Heart right ventricle (tissue), 16 donors: ENCODE data around the gene PTPRN2. TPM values are rescaled to one million over a fixed set of nuclear protein-coding genes. Genes with fewer than 3 reads are reported as not detected.

Experiments used
- ATAC-seq, 8 donors: fragments of 200-7000 bp; cut with Tn5 transposase; one replicate each; pipeline ENCODE4 v1.9.1; 2020; ENCODE audit warnings: mild to moderate bottlenecking in 8 of 8, moderate library complexity in 8 of 8, moderate number of reproducible peaks in 1 of 8
- DNase-seq, 2 donors: peaks; one replicate each; pipeline ENCODE4 v3.0.0-alpha.2; 2020
- H3K27ac ChIP-seq, 10 donors: fragments of 200-600 bp; sonication (generic) in 2 of 10; one replicate each; pipeline versions ENCODE4 v1.5.0 to v1.8.0; 2020 to 2022; ENCODE audit warnings: mild to moderate bottlenecking in 3 of 10
- H3K27me3 ChIP-seq, 7 donors: fragments of 200-600 bp; one replicate each; pipeline ENCODE4 v1.8.0; 2021 to 2022; ENCODE audit warnings: mild to moderate bottlenecking in 2 of 7
- H3K36me3 ChIP-seq, 9 donors: fragments of 200-600 bp; sonication (generic) in 1 of 9; one replicate each; pipeline versions ENCODE4 v1.5.0 to v1.8.0; 2020 to 2022; ENCODE audit warnings: mild to moderate bottlenecking in 2 of 9
- H3K4me1 ChIP-seq, 9 donors: fragments of 200-600 bp; sonication (generic) in 1 of 9; one replicate each; pipeline versions ENCODE4 v1.5.0 to v1.8.0; 2020 to 2022; ENCODE audit warnings: mild to moderate bottlenecking in 4 of 9
- H3K4me3 ChIP-seq, 10 donors: fragments of 200-600 bp; sonication (generic) in 2 of 10; one replicate each; pipeline versions ENCODE4 v1.5.0 to v1.8.0; 2020 to 2022; ENCODE audit warnings: mild to moderate bottlenecking in 7 of 10, moderate library complexity in 2 of 10
- H3K9me3 ChIP-seq, 11 donors: fragments of 200-600 bp in 10 of 11; sonication (generic) in 2 of 11; one replicate each; pipeline versions ENCODE4 v1.5.0 to v1.8.0; 2013 to 2022; ENCODE audit warnings: mild to moderate bottlenecking in 2 of 11, control low read depth in 1 of 11, moderate library complexity in 1 of 11
- CTCF ChIP-seq, 9 donors: fragments of 200-600 bp; sonication (generic) in 2 of 9; IDR thresholded peaks; one replicate each; pipeline versions ENCODE4 v1.5.0 to v1.8.0; 2021 to 2022; ENCODE audit warnings: antibody characterized with exemption in 9 of 9, mild to moderate bottlenecking in 5 of 9, moderate library complexity in 1 of 9
- WGBS, 2 donors: extraction: QIAGEN DNeasy Blood & Tissue Kit; methylation state at CpG; one replicate each; pipeline ENCODE4 v1.1.7; 2013; ENCODE audit warnings: inconsistent platforms in 1 of 2; 5-methylcytosine and 5-hydroxymethylcytosine counted together
- intact Hi-C, 10 donors: fragments of 100-400 bp; cut with DNase I; formaldehyde crosslinking; loops; one replicate each; pipeline versions ENCODE4 v1.11.1 to v1.14.2; 2022
- polyA plus RNA-seq, 2 donors: library from polyadenylated mRNA; stranded (reverse); fragments of 200-250 nt; gene quantifications; one replicate each; pipeline ENCODE4 v1.2.3, GENCODE V29; 2013
- total RNA-seq, 10 donors: library from RNA; stranded (reverse); fragmentation: NEBNext Ultra II Directional in 3 of 10; extraction: Animal tissue kit (Norgen Biotek cat#: 25700) in 3 of 10; gene quantifications; one replicate each; pipeline versions ENCODE4 v1.2.1 to v1.2.4, GENCODE V29; 2021 to 2023
- donor health status: Arrhythmogenic right ventricular cardiomyopathy.
- donor health status: ischemic (EF 13 %, LVEDD 7.1; RV severe dilation, severe dysfunction).
- donor health status: healthy with polysubstance abuse.
- donor health status: DM: no; HTN: yes; CAD: no.
- donor health status: DM: no; HTN: no; CAD: no.
- donor health status: ischemic (EF 25% LVEDD 6.9; RV normal size, moderate dysfunction).
- donor health status: ischemic (EF 25% LVEDD 5.7; RV mildly dilated, moderate dysfunction).
- donor health status: healthy.
- donor health status: DM: yes; HTN: yes; CAD: no.
- donor health status: Ischemic cardiomyopathy.
- donor health status: ischemic (EF 35%, LVEDD 5.7; RV mildly dilated, moderate dysfunction).
- donor health status: nonischemic (EF 11% LVEDD 7.7; RV severe dilation, severe dysfunction).
- donor health status: DM: yes; HTN: yes; CAD: no.
- donor health status: PGD.
- donor health status: ischemic (EF 29% LVEDD 5.4; RV normal size, mild dysfunction).
- donor health status: nonischemic (EF 23%, LVEDD 6.1; RV moderate dilation, normal function).

The PTPRN2 gene
- total and polyA plus RNA-seq, 12 donors = 0.82 to 1.8 (median 1.3) TPM

- no peaks in the 10 kb centered on the region for H3K9me3 ChIP-seq
- intact Hi-C loops = no loop called here
- ATAC-seq = no peak
- 92 to 93% methylated on average over 23 of the region's 23 CpGs for WGBS, 2 donors
- H3K4me1 ChIP-seq = no peaks in the 10 kb centered on the region
- no peaks in the 10 kb centered on the region for H3K36me3 ChIP-seq
- DNase-seq = no peak
- no peak for TF ChIP-seq CTCF (IDR thresholded peaks at IDR 0.05)
- no peak overlapping the region for H3K27ac ChIP-seq
- H3K27me3 ChIP-seq = peaks cover 0 to 8% (median 0%) of the 10 kb centered on the region in 7 donors
- no peak overlapping the region for H3K4me3 ChIP-seq
Measured at GRCh38 chr7:158424011-158424410, 163.6 kb downstream of the PTPRN2 start.

- no peak for TF ChIP-seq CTCF (IDR thresholded peaks at IDR 0.05)
- Histone ChIP-seq H3K27me3 (peaks cover 0 to 8% (median 0%) of the 10 kb centered on the region in 7 donors), H3K36me3 (no peaks in the 10 kb centered on the region), H3K9me3 (no peaks in the 10 kb centered on the region), H3K4me3 (no peak overlapping the region), H3K4me1 (no peaks in the 10 kb centered on the region), H3K27ac (no peak overlapping the region)
- WGBS, 2 donors = 62 to 69% methylated on average over 15 of the region's 15 CpGs
- no peak for DNase-seq
- intact Hi-C loops = no loop called here
- ATAC-seq = no peak
Measured at GRCh38 chr7:158422887-158423560, 164.6 kb downstream of the PTPRN2 start.

GRCh38 chr7:158422196-158422886 lies 165.3 kb downstream of the PTPRN2 start:
- Histone ChIP-seq H3K4me1 (no peaks in the 10 kb centered on the region), H3K9me3 (no peaks in the 10 kb centered on the region), H3K27me3 (peaks cover 0 to 8% (median 0%) of the 10 kb centered on the region in 7 donors), H3K4me3 (no peak overlapping the region), H3K36me3 (no peaks in the 10 kb centered on the region), H3K27ac (no peak overlapping the region)
- intact Hi-C loops = no loop called here
- 86 to 88% methylated on average over 17 of the region's 17 CpGs for WGBS, 2 donors
- no peak for ATAC-seq
- no peak for DNase-seq
- TF ChIP-seq CTCF (IDR thresholded peaks at IDR 0.05) = no peak

- intact Hi-C loops = no loop called here
- TF ChIP-seq CTCF (IDR thresholded peaks at IDR 0.05) = no peak
- Histone ChIP-seq H3K9me3 (peaks cover 0 to 4% (median 0%) of the 10 kb centered on the region in 11 donors), H3K4me1 (no peaks in the 10 kb centered on the region), H3K4me3 (no peak overlapping the region), H3K27me3 (peaks cover 0 to 8% (median 0%) of the 10 kb centered on the region in 7 donors), H3K36me3 (no peaks in the 10 kb centered on the region), H3K27ac (no peak overlapping the region)
- DNase-seq (no peak), ATAC-seq (no peak)
- WGBS, 2 donors = 69 to 72% methylated on average over 7 of the region's 7 CpGs
Measured at GRCh38 chr7:158421361-158421760, 166.3 kb downstream of the PTPRN2 start.
